Activated CD8-positive, alpha-beta T cell treated with anti-CD3 and anti-CD28 coated beads, Interleukin-2, amount 10 ng/mL, durations not matched to agents 7 days and 5 days (primary cell): ENCODE results near the gene TMEM101. TPM values are rescaled to one million over a fixed set of nuclear protein-coding genes. Genes with fewer than 3 reads are reported as not detected.
"Not testable (repeated sequence)": the region's sequence is repeated elsewhere in the genome, so short reads cannot be mapped to it uniquely, and the experiment has no call there.

Experiments
- ATAC-seq: fragments of 150-1000 bp; cut with Tn5 transposase; one replicate; pipeline ENCODE4 v1.10.0; 2021; ENCODE audit warnings: moderate library complexity
- CTCF ChIA-PET: fragments of 350-600 bp; sonication (Branson Sonifier 250); formaldehyde crosslinking; loops from one replicate; lab custom pipeline; 2021; ENCODE audit warnings: antibody characterized with exemption; lab: Charles Lee
- POLR2A ChIA-PET: fragments of 350-600 bp; sonication (Branson Sonifier 250); formaldehyde crosslinking; loops from one replicate; lab custom pipeline; 2021; ENCODE audit warnings: antibody characterized with exemption; lab: Charles Lee
- DNase-seq: peaks from one replicate; pipeline ENCODE4 v3.0.0-alpha.2; 2020
- H3K27ac Mint-ChIP-seq: one replicate; pipeline ENCODE4 v1.8.0; 2021; ENCODE audit warnings: mild to moderate bottlenecking, mixed read lengths
- H3K27me3 Mint-ChIP-seq: one replicate; pipeline ENCODE4 v1.8.0; 2021; ENCODE audit warnings: low read depth, mixed read lengths
- H3K36me3 Mint-ChIP-seq: one replicate; pipeline ENCODE4 v1.8.0; 2021; ENCODE audit warnings: low read depth, mixed read lengths
- H3K4me1 Mint-ChIP-seq: one replicate; pipeline ENCODE4 v1.8.0; 2021; ENCODE audit warnings: low read depth, mixed read lengths
- H3K4me3 Mint-ChIP-seq: one replicate; pipeline ENCODE4 v1.8.0; 2021; ENCODE audit warnings: mild to moderate bottlenecking, mixed read lengths
- H3K9me3 Mint-ChIP-seq: one replicate; pipeline ENCODE4 v1.8.0; 2022; ENCODE audit warnings: mixed read lengths; ENCODE audit not compliant: insufficient read depth
- total RNA-seq, 2 experiments: library from RNA; stranded (reverse); gene quantifications; one replicate each; pipeline ENCODE4 v1.2.3, GENCODE V29; 2021

TMEM101 gene
- total RNA-seq, 2 experiments from 2014 or later: 24.3 to 26.0 TPM

GRCh38 chr17:43982171-43982570, 32.6 kb downstream of the TMEM101 start:
- ChIA-PET POLR2A (no interaction called here), CTCF (interaction anchor here (1.0 to 1.4 kb wide), 3 partner anchors 12 to 38 kb away, joined by 3 to 9 read pairs (median 3); no protein-coding TSS in a partner anchor)
- DNase-seq (no peak), ATAC-seq (no peak)
- H3K4me1 Mint-ChIP-seq: peaks cover 14% of the 10 kb centered on the region
- H3K27me3 Mint-ChIP-seq: peaks cover 51% of the 10 kb centered on the region
- H3K36me3 Mint-ChIP-seq: no peaks in the 10 kb centered on the region
- no peaks in the 10 kb centered on the region for H3K9me3 Mint-ChIP-seq
- no peak overlapping the region for H3K4me3 Mint-ChIP-seq
- H3K27ac Mint-ChIP-seq: no peak overlapping the region

GRCh38 chr17:43979671-43980070, 35.1 kb downstream of the TMEM101 start:
- ChIA-PET POLR2A (interaction anchor here (0.7 to 1.0 kb wide), 2 partner anchors 21 to 321 kb away, joined by 3 read pairs; no protein-coding TSS in a partner anchor), CTCF (interaction anchor here (1.2 to 1.9 kb wide), 2 partner anchors 33 to 36 kb away, joined by 3 to 10 read pairs; no protein-coding TSS in a partner anchor)
- Mint-ChIP-seq H3K36me3 (no peaks in the 10 kb centered on the region), H3K27ac (no peak overlapping the region), H3K9me3 (no peaks in the 10 kb centered on the region), H3K4me1 (peaks cover 6% of the 10 kb centered on the region), H3K27me3 (peaks cover 44% of the 10 kb centered on the region), H3K4me3 (no peak overlapping the region)
- no peak for DNase-seq
- no peak for ATAC-seq

- peaks cover 6% of the 10 kb centered on the region for H3K4me1 Mint-ChIP-seq
- no peak overlapping the region for H3K27ac Mint-ChIP-seq
- H3K9me3 Mint-ChIP-seq: no peaks in the 10 kb centered on the region
- ChIA-PET CTCF (interaction anchor here (1.2 to 1.9 kb wide), 2 partner anchors 33 to 35 kb away, joined by 3 to 10 read pairs; no protein-coding TSS in a partner anchor), POLR2A (interaction anchor here (1.0 kb wide), 1 partner anchor 22 kb away, joined by 3 read pairs; no protein-coding TSS in a partner anchor)
- H3K27me3 Mint-ChIP-seq: peaks cover 38% of the 10 kb centered on the region
- no peak overlapping the region for H3K4me3 Mint-ChIP-seq
- no peak for ATAC-seq
- no peak for DNase-seq
- no peaks in the 10 kb centered on the region for H3K36me3 Mint-ChIP-seq
These were observed 35.8 kb downstream of the TMEM101 start for GRCh38 chr17:43979011-43979410.

DNA sequence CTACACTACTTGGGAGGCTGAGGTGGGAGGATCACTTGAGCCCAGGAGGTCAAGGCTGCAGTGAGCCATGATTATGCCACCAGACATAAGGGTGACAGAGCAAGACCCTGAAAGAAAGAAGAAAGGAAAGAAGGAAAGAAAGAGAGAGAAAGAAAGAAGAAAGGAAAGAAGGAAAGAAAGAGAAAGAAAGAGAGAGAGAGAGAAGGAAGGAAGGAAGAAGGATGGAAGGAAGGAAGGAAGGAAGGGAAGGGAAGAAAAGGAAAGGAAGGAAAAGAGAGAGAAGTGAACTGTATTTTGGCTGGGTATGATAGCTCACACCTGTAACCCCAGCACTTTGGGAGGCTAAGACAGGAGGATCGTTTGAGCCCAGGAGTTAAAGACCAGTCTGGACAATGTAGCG, 36.7 kb downstream of the TMEM101 start:
- Mint-ChIP-seq H3K9me3 (no peaks in the 10 kb centered on the region), H3K4me1 (peaks cover 1% of the 10 kb centered on the region), H3K4me3 (no peak overlapping the region), H3K27ac (no peak overlapping the region), H3K27me3 (peaks cover 36% of the 10 kb centered on the region), H3K36me3 (no peaks in the 10 kb centered on the region)
- ChIA-PET POLR2A (no interaction called here), CTCF (no interaction called here)
- ATAC-seq (no peak), DNase-seq (no peak)

- no peaks in the 10 kb centered on the region for H3K36me3 Mint-ChIP-seq
These were observed 37.6 kb downstream of the TMEM101 start for GRCh38 chr17:43976963-43977837.

DNA sequence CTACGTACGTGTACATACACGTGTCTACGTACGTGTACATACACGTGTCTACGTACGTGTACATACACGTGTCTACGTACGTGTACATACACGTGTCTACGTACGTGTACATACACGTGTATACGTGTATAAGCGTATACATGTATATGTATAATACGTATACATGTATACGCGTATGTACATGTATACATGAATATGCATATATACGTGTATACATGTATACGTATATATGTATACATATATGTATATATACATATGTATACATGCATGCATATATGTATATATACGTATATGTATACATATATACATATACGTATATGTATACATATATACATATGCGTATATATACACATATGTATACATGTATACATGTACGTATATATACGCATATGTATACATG, 38.9 kb downstream of the TMEM101 start:
- H3K27me3 Mint-ChIP-seq: peaks cover 22% of the 10 kb centered on the region
- H3K27ac Mint-ChIP-seq: no peak overlapping the region
- peaks cover 3% of the 10 kb centered on the region for H3K4me1 Mint-ChIP-seq
- DNase-seq (no peak), ATAC-seq (no peak)
- ChIA-PET POLR2A (no interaction called here), CTCF (no interaction called here)
- no peaks in the 10 kb centered on the region for H3K36me3 Mint-ChIP-seq
- no peak overlapping the region for H3K4me3 Mint-ChIP-seq
- H3K9me3 Mint-ChIP-seq: no peaks in the 10 kb centered on the region

More at GRCh38 chr17:43976963-43977837, 37.6 kb downstream of the TMEM101 start:
- Mint-ChIP-seq H3K27ac (no peak overlapping the region), H3K4me1 (no peaks in the 10 kb centered on the region), H3K27me3 (peaks cover 29% of the 10 kb centered on the region), H3K4me3 (no peak overlapping the region), H3K9me3 (no peaks in the 10 kb centered on the region)
- no peak for ATAC-seq
- CTCF ChIA-PET: no interaction called here
- POLR2A ChIA-PET: no interaction called here
- no peak for DNase-seq

- DNase-seq: no peak
- ATAC-seq: no peak
- Mint-ChIP-seq H3K27me3 (peaks cover 23% of the 10 kb centered on the region), H3K27ac (no peak overlapping the region), H3K9me3 (no peaks in the 10 kb centered on the region), H3K36me3 (no peaks in the 10 kb centered on the region), H3K4me3 (no peak overlapping the region), H3K4me1 (peaks cover 3% of the 10 kb centered on the region)
- CTCF ChIA-PET: interaction anchor here (1.5 to 1.8 kb wide), 3 partner anchors 10 to 66 kb away, joined by 3 to 6 read pairs (median 4); no protein-coding TSS in a partner anchor
- POLR2A ChIA-PET: no interaction called here
These were observed 40.1 kb downstream of the TMEM101 start for GRCh38 chr17:43974382-43975266.

DNA sequence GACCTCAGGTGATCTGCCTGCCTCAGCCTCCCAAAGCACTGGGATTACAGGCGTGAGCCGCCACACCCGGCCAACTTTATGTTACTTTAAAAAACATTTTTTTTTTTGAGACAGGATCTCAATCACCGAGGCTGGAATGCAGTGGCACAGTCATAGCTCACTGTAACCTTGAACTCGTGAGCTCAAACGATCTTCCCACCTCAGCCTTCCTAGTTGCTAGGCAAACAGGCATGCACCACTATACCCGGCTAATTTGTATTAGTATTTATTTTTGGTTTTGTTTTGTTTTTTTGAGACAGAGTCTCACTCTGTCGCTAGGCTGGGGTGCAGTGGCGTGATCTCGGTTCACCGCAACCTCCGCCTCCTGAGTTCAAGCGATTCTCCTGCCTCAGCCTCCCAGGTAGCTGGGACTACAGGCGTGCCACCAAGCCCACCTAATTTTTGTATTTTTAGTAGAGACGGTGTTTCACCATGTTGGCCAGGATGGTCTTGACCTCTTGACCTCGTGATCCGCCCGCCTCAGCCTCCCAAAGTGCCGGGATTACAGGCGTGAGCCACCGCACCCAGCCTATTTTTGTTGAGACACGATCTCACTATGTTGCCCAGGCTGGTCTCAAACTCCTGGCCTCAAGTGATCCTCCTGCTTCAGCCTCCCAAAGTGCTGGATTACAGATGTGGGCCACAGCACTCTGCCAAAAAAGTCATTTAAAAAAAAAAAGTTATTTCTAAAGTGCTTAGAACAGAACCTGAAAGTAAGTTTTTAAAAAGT, 42.1 kb downstream of the TMEM101 start:
- CTCF ChIA-PET, ATAC-seq, H3K4me3 Mint-ChIP-seq, DNase-seq, H3K4me1 Mint-ChIP-seq, H3K36me3 Mint-ChIP-seq, H3K9me3 Mint-ChIP-seq, H3K27ac Mint-ChIP-seq: not testable (repeated sequence)
- H3K27me3 Mint-ChIP-seq: peaks cover 20% of the 10 kb centered on the region
- POLR2A ChIA-PET: interaction anchor here (0.6 kb wide), 1 partner anchor 67 kb away, joined by 4 read pairs; no protein-coding TSS in a partner anchor

- H3K36me3 Mint-ChIP-seq, ATAC-seq, DNase-seq, H3K4me1 Mint-ChIP-seq, H3K27ac Mint-ChIP-seq, H3K9me3 Mint-ChIP-seq, POLR2A ChIA-PET, H3K4me3 Mint-ChIP-seq: not testable (repeated sequence)
- H3K27me3 Mint-ChIP-seq: peaks cover 15% of the 10 kb centered on the region
- CTCF ChIA-PET: interaction anchor here (0.7 kb wide), 1 partner anchor 61 kb away, joined by 3 read pairs; no protein-coding TSS in a partner anchor
These were observed 43.3 kb downstream of the TMEM101 start for GRCh38 chr17:43971436-43971835.

DNA sequence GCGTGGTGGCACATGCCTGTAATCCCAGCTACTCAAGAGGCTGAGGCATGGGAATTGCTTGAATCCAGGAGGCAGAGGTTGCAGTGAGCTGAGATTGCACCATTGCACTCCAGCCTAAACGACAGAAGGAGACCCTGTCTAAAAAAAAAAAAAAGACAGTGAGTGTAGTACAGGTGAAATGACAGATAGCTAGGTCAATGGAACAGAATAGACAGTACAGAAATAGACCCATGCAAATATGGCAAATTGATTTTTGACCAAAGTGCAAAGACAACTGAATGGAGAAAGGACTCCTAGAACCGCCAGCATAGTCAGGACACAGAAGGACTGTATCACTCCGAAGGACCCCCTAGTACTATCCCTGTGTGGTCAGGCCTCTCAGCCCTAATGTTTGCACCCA, 44.4 kb downstream of the TMEM101 start:
- H3K27ac Mint-ChIP-seq: no peak overlapping the region
- peaks cover 18% of the 10 kb centered on the region for H3K27me3 Mint-ChIP-seq
- H3K4me1 Mint-ChIP-seq: peaks cover 3% of the 10 kb centered on the region
- POLR2A ChIA-PET: no interaction called here
- CTCF ChIA-PET: interaction anchor here (1.5 kb wide), 1 partner anchor 26 kb away, joined by 4 read pairs; no protein-coding TSS in a partner anchor
- H3K4me3 Mint-ChIP-seq: no peak overlapping the region
- DNase-seq: no peak
- no peaks in the 10 kb centered on the region for H3K9me3 Mint-ChIP-seq
- H3K36me3 Mint-ChIP-seq: no peaks in the 10 kb centered on the region
- ATAC-seq: no peak
